IPS-11a (cell line): ENCODE measurements around the gene VSTM4.

Source experiments
- H3K4me3 ChIP-seq: one replicate; pipeline ENCODE4 v1.5.1; 2013; ENCODE audit warnings: low read depth, low read length, control low read depth

VSTM4 gene

DNA sequence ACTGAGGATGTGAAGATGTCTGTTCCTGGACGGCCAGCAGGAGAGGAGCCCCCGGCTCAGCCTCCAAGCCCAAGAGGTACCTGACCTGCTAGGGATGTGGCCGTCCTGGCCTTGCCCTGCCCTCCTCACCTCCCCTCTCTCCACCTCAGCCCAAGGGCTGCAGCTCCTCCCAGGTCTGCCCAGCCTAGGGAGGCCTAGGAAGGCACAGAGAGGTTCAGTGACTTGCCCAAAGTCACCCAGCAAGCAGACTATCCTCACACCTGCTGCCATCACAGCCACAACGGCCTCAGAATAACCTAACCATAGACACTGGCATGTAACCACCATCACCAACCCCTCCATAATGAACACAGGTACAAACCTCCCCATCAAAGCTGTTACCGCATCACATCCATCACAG is 137.0 kb downstream of the VSTM4 start:
- no peak overlapping the region for H3K4me3 ChIP-seq

DNA sequence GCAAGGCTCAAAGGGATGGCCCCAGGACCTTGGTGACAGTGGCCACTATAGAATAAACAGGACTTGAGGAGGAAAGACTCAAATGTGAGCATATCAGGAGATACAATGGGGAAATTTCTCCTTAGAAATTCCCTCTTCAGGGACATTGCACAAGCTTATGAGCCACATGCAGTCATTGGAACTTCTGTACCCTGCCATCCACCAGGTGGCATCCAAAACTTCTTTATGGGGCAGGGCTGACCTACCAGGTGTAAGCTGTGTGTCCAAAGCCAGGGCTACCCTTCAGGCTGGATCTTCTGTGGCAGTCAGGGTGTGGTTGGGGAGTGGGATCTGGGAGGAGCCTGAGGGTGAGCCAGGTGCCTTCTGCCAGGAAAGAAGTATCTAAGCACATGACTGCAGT is 139.1 kb downstream of the VSTM4 start:
- no peak overlapping the region for H3K4me3 ChIP-seq

DNA sequence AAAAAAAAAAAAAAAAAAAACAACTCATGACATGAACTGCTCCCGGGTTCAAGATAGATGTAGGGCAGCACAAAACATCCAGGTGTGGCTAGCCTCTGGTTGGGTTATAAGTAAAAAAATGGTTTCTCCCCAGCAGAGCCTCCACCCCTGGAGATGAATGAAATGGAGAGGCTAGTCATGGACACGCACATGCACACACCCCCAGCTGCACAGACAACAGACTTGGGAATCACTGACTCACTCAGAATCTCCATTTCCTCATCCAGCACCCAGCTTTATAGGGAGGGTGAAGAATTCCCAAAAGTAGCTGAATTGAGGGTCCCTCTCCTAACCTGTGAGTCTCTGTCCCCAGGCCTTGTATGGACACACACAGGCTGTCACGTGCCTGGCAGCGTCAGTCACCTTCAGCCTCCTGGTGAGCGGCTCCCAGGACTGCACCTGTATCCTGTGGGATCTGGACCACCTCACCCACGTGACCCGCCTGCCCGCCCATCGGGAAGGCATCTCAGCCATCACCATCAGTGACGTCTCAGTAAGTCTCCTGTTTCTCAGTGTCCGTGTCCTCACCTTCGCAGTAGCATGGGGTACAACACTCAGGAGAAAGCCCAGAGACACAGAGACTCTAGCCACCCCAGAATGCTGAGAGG is 140.7 kb downstream of the VSTM4 start:
- H3K4me3 ChIP-seq: no peak overlapping the region

DNA sequence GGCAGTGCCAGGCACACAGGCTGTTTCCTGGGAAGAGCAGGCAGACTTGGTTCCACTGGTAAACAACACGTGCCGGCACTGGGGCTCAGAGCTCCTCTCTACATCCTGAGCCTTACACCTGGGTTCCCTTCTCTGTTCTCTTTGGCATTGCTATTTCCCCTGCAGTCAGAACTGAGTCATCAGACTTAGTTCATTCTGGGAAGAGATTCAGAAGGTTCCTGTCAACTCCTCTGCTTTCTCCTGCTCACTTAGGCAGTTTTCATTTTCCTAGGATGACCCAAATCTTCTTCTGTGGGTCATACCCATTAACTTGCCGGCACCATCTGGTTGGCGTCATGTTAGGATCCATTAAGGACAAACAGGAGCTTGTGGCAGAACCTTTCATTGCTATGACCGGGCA is 142.3 kb downstream of the VSTM4 start:
- no peak overlapping the region for H3K4me3 ChIP-seq

DNA sequence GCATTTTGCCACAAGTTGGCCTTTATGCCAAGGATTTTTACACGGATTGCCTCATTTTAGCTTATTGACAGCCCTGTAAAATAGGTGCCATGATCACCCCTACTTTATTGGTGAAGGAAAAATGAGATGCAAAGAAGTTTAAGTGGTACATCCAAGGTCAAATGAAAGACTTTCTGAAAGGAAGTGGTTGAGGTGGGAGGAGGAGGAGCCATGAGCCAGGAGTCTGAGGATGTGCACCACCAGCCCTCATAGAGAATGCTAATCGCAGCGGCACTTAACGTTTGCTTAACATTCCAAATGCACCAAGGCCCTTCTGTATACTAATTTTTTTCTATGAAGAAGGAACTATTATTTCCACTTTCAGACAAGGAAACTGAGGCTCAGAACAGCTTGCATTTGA is 144.7 kb downstream of the VSTM4 start:
- H3K4me3 ChIP-seq: no peak overlapping the region

DNA sequence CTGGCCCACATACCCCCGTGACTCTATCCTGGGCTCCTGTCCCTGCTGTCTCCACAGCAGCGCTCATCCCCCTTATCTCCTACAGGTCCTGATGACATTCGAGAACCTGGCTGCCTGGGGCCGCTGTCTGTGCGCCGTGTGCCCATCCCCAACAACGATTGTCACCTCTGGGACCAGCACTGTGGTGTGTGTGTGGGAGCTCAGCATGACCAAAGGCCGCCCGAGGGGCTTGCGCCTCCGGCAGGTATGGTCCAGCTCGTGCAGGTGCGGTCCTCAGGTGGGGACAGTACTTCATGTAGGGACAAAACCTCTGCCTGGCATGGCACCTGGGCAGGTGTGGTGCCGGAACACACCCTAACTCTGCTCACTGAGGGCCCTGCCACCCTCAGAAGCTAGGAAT is 145.3 kb downstream of the VSTM4 start:
- no peak overlapping the region for H3K4me3 ChIP-seq

DNA sequence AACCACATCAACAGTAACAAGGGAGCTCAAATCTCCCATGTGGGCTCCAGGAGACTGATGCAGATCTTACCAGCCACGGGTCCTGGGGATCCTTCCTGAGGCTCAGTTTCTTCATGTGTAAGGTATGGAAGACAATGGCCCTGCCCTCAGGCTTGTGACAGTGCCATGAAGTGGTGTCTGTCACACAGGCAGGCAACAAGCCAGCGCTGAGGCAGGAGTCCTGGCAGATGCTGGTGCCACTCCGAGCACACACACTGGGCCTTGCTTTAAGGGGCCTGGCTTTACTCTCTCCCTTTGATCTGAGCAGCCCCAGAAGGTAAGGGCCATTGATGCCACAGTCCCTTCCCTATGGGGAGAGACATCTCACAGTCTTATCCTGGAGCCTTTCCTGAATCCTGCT is 147.3 kb downstream of the VSTM4 start:
- no peak overlapping the region for H3K4me3 ChIP-seq

DNA sequence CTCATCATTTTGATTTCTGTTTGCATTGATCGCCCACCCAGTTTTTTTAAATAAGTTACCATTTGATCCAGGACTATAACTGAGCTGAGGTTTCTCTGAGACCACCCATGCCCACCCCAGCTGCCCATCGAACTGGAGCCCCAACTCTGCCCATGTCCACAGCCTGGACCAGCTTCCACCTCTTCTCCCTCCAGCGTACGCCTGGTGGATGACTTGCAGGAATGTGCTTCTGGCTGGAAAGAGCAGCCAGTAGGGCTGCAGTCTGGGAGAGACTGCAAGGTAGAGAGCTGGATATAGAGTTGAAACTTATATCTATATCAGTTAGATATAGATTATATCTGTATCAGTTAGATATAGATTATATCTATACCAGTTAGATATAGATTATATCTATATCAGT is 149.9 kb downstream of the VSTM4 start:
- no peak overlapping the region for H3K4me3 ChIP-seq
